HEK293 (cell line): Measurements from ENCODE around the gene BCL6B.

Experiments
- BCL6B ChIP-seq: fragments of 450-650 bp; formaldehyde crosslinking; IDR thresholded peaks from 2 replicates; pipeline ENCODE4 v1.5.1; 2017; ENCODE audit warnings: missing biosample characterization, missing genetic modification characterization
- HOXC10 ChIP-seq: sonication (generic); formaldehyde crosslinking; IDR thresholded peaks from 2 replicates; pipeline ENCODE4 v1.8.1; 2023; ENCODE audit warnings: mild to moderate bottlenecking, missing genetic modification reagents
- HOXD13 ChIP-seq: sonication (generic); formaldehyde crosslinking; IDR thresholded peaks from 2 replicates; pipeline ENCODE4 v1.8.0; 2022; ENCODE audit warnings: missing genetic modification reagents, borderline replicate concordance
- KLF8 ChIP-seq: fragments of 450-650 bp; formaldehyde crosslinking; IDR thresholded peaks from 2 replicates; pipeline ENCODE4 v1.5.1; 2016; ENCODE audit warnings: missing biosample characterization, missing genetic modification characterization
- PRDM1 ChIP-seq: fragments of 450-650 bp; formaldehyde crosslinking; IDR thresholded peaks from 2 replicates; pipeline ENCODE4; 2016; ENCODE audit warnings: missing biosample characterization, missing genetic modification characterization
- REPIN1 ChIP-seq: fragments of 450-650 bp; formaldehyde crosslinking; IDR thresholded peaks from 2 replicates; pipeline ENCODE4 v1.5.1; 2017; ENCODE audit warnings: missing biosample characterization, missing genetic modification characterization, low read depth
- TCF7L2 ChIP-seq: IDR thresholded peaks from 2 replicates; pipeline ENCODE4 v1.6.1; 2011; ENCODE audit warnings: low read depth, mild to moderate bottlenecking, inconsistent platforms, low read length, moderate library complexity, borderline replicate concordance
- TRIM28 ChIP-seq: IDR thresholded peaks from 2 replicates; pipeline ENCODE4 v1.6.1; 2011; ENCODE audit warnings: low read length, control low read depth, borderline replicate concordance
- YY1 ChIP-seq: fragments of 450-650 bp; formaldehyde crosslinking; IDR thresholded peaks from 2 replicates; pipeline ENCODE4 v1.5.1; 2018; ENCODE audit warnings: missing biosample characterization, missing genetic modification characterization
- YY2 ChIP-seq: fragments of 450-650 bp; formaldehyde crosslinking; IDR thresholded peaks from 2 replicates; pipeline ENCODE4 v1.5.1; 2016; ENCODE audit warnings: missing biosample characterization, missing genetic modification characterization
- ZBTB17 ChIP-seq: fragments of 450-650 bp; formaldehyde crosslinking; IDR thresholded peaks from 2 replicates; pipeline ENCODE4 v1.5.1; 2016; ENCODE audit warnings: missing biosample characterization, missing genetic modification characterization
- ZBTB20 ChIP-seq: fragments of 450-650 bp; formaldehyde crosslinking; IDR thresholded peaks from 2 replicates; pipeline ENCODE4 v1.5.1; 2016; ENCODE audit warnings: missing biosample characterization, missing genetic modification characterization
- ZBTB44 ChIP-seq: fragments of 450-650 bp; IDR thresholded peaks from 2 replicates; pipeline ENCODE4 v1.5.1; 2018; ENCODE audit warnings: missing biosample characterization, mild to moderate bottlenecking, missing genetic modification characterization
- ZNF132 ChIP-seq: fragments of 450-650 bp; formaldehyde crosslinking; IDR thresholded peaks from 2 replicates; pipeline ENCODE4 v1.5.1; 2017; ENCODE audit warnings: missing biosample characterization, missing genetic modification characterization, borderline replicate concordance
- ZNF2 ChIP-seq: fragments of 450-650 bp; formaldehyde crosslinking; IDR thresholded peaks from 2 replicates; pipeline ENCODE4 v1.5.1; 2016; ENCODE audit warnings: missing biosample characterization, missing genetic modification characterization
- ZNF202 ChIP-seq: fragments of 450-650 bp; formaldehyde crosslinking; IDR thresholded peaks from 2 replicates; pipeline ENCODE4 v1.5.1; 2016; ENCODE audit warnings: missing biosample characterization, missing genetic modification characterization, borderline replicate concordance
- ZNF214 ChIP-seq: fragments of 450-650 bp; formaldehyde crosslinking; IDR thresholded peaks from 2 replicates; pipeline ENCODE4 v1.5.1; 2017; ENCODE audit warnings: missing biosample characterization, mild to moderate bottlenecking, missing genetic modification characterization, borderline replicate concordance
- ZNF223 ChIP-seq: fragments of 450-650 bp; formaldehyde crosslinking; IDR thresholded peaks from 2 replicates; pipeline ENCODE4 v1.5.1; 2016; ENCODE audit warnings: missing biosample characterization, missing genetic modification characterization
- ZNF24 ChIP-seq: fragments of 450-650 bp; formaldehyde crosslinking; IDR thresholded peaks from 2 replicates; pipeline ENCODE4 v1.5.1; 2016; ENCODE audit warnings: missing biosample characterization, missing genetic modification characterization
- ZNF449 ChIP-seq: fragments of 450-650 bp; formaldehyde crosslinking; IDR thresholded peaks from 2 replicates; pipeline ENCODE4 v1.5.1; 2017; ENCODE audit warnings: missing biosample characterization, mild to moderate bottlenecking, missing genetic modification characterization, moderate library complexity
- ZNF501 ChIP-seq: fragments of 450-650 bp; formaldehyde crosslinking; IDR thresholded peaks from 2 replicates; pipeline ENCODE4 v1.5.1; 2016; ENCODE audit warnings: missing biosample characterization, missing genetic modification characterization
- ZNF544 ChIP-seq: fragments of 450-650 bp; formaldehyde crosslinking; IDR thresholded peaks from 2 replicates; pipeline ENCODE4 v1.5.0; 2017; ENCODE audit warnings: missing biosample characterization, missing genetic modification characterization
- ZNF580 ChIP-seq: fragments of 450-650 bp; formaldehyde crosslinking; IDR thresholded peaks from 2 replicates; pipeline ENCODE4 v1.5.1; 2016; ENCODE audit warnings: missing biosample characterization, missing genetic modification characterization
- ZNF747 ChIP-seq: fragments of 450-650 bp; formaldehyde crosslinking; IDR thresholded peaks from 2 replicates; pipeline ENCODE4 v1.5.1; 2016; ENCODE audit warnings: missing biosample characterization, missing genetic modification characterization
- ZNF830 ChIP-seq: fragments of 450-650 bp; IDR thresholded peaks from 2 replicates; pipeline ENCODE4 v1.5.0; 2018; ENCODE audit warnings: missing biosample characterization, missing genetic modification characterization, low read depth, mild to moderate bottlenecking, moderate library complexity
- ZSCAN30 ChIP-seq: fragments of 450-650 bp; IDR thresholded peaks from 2 replicates; pipeline ENCODE4 v1.5.1; 2018; ENCODE audit warnings: missing biosample characterization, mild to moderate bottlenecking, missing genetic modification characterization, moderate library complexity
- TF ChIP-seq, protein P1 (sequence below): fragments of 450-650 bp; formaldehyde crosslinking; IDR thresholded peaks from 2 replicates; pipeline ENCODE4 v1.5.1; 2016; ENCODE audit warnings: missing biosample characterization, missing genetic modification characterization
- TF ChIP-seq, protein P2 (sequence below): fragments of 450-650 bp; formaldehyde crosslinking; IDR thresholded peaks from 2 replicates; pipeline ENCODE4 v1.5.1; 2016; ENCODE audit warnings: missing biosample characterization, missing genetic modification characterization
- TF ChIP-seq, protein P3 (sequence below): fragments of 450-650 bp; formaldehyde crosslinking; IDR thresholded peaks from 2 replicates; pipeline ENCODE4 v1.5.1; 2016; ENCODE audit warnings: missing biosample characterization, missing genetic modification characterization
- TF ChIP-seq, protein P4 (sequence below): fragments of 450-650 bp; formaldehyde crosslinking; IDR thresholded peaks from 2 replicates; pipeline ENCODE4 v1.5.1; 2017; ENCODE audit warnings: missing biosample characterization, missing genetic modification characterization

The BCL6B gene

DNA sequence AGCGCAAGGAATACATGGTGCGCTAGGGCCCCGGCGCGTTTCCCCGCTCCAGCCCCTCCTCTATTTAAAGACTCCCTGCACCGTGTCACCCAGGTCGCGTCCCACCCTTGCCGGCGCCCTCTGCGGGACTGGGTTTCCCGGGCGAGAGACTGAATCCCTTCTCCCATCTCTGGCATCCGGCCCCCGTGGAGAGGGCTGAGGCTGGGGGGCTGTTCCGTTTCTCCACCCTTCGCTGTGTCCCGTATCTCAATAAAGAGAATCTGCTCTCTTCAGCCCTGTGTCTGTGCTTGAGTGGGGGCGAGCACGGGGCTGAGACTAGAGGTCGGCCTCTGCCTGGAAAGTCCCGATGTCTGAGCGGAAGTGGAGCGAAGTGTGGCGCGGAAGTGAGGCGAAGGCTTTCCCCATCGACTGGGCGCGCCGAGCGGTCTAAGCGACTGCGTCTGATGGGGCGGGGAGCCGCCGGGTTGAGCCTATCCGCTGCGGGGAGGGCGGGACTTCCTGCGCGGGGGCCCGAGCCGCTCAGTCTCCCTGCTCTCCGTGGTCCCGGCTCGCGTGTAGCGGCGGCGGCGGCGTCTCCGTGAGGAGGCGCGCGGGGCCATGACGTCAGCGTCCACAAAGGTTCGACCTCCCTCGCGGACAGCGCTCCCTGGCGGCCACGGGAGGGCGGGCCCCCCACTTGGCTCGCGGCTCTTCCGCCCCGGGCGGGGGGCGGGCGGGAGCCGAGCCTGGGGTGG, 8.4 kb upstream of the BCL6B start (continued):
- TF ChIP-seq, protein P1, sequence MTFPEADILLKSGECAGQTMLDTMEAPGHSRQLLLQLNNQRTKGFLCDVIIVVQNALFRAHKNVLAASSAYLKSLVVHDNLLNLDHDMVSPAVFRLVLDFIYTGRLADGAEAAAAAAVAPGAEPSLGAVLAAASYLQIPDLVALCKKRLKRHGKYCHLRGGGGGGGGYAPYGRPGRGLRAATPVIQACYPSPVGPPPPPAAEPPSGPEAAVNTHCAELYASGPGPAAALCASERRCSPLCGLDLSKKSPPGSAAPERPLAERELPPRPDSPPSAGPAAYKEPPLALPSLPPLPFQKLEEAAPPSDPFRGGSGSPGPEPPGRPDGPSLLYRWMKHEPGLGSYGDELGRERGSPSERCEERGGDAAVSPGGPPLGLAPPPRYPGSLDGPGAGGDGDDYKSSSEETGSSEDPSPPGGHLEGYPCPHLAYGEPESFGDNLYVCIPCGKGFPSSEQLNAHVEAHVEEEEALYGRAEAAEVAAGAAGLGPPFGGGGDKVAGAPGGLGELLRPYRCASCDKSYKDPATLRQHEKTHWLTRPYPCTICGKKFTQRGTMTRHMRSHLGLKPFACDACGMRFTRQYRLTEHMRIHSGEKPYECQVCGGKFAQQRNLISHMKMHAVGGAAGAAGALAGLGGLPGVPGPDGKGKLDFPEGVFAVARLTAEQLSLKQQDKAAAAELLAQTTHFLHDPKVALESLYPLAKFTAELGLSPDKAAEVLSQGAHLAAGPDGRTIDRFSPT (tag by site-specific recombination), result no peak
- TF ChIP-seq YY1 (tag by site-specific recombination), result no peak
- no peak for TF ChIP-seq BCL6B (tag by site-specific recombination)
- TF ChIP-seq, protein P2, sequence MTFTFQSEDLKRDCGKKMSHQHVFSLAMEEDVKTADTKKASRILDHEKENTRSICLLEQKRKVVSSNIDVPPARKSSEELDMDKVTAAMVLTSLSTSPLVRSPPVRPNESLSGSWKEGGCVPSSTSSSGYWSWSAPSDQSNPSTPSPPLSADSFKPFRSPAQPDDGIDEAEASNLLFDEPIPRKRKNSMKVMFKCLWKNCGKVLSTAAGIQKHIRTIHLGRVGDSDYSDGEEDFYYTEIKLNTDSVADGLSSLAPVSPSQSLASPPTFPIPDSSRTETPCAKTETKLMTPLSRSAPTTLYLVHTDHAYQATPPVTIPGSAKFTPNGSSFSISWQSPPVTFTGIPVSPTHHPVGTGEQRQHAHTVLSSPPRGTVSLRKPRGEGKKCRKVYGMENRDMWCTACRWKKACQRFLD (tag by site-specific recombination), result no peak
- peak; percentile 83; the same call in 1 of the 2 replicates for TF ChIP-seq KLF8 (tag by site-specific recombination)
- TF ChIP-seq, protein P3, sequence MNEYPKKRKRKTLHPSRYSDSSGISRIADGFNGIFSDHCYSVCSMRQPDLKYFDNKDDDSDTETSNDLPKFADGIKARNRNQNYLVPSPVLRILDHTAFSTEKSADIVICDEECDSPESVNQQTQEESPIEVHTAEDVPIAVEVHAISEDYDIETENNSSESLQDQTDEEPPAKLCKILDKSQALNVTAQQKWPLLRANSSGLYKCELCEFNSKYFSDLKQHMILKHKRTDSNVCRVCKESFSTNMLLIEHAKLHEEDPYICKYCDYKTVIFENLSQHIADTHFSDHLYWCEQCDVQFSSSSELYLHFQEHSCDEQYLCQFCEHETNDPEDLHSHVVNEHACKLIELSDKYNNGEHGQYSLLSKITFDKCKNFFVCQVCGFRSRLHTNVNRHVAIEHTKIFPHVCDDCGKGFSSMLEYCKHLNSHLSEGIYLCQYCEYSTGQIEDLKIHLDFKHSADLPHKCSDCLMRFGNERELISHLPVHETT, result no peak
- no peak for TF ChIP-seq ZNF2 (tag by site-specific recombination)
- TF ChIP-seq TRIM28, result no peak
- no peak for TF ChIP-seq REPIN1 (tag by site-specific recombination)
- TF ChIP-seq ZSCAN30 (tag by site-specific recombination), result peak; percentile 44; the same call in 1 of the 2 replicates
- TF ChIP-seq PRDM1 (tag by site-specific recombination), result peak; percentile 37; the same call in 1 of the 2 replicates
- TF ChIP-seq HOXD13 (CRISPR knock-in tag), result no peak
- TF ChIP-seq ZNF24 (tag by site-specific recombination), result no peak
- TF ChIP-seq YY2 (tag by site-specific recombination), result no peak
- no peak for TF ChIP-seq ZNF214 (tag by site-specific recombination)
- TF ChIP-seq ZNF580, result no peak
- TF ChIP-seq ZNF830 (tag by site-specific recombination), result no peak
- TF ChIP-seq ZNF747 (tag by site-specific recombination), result no peak
- TF ChIP-seq TCF7L2, result no peak
- TF ChIP-seq ZNF544 (tag by site-specific recombination), result no peak
- no peak for TF ChIP-seq ZNF132
- peak; percentile 49; the same call in 1 of the 2 replicates for TF ChIP-seq ZNF501 (tag by site-specific recombination)
- TF ChIP-seq ZBTB44 (tag by site-specific recombination), result no peak
- no peak for TF ChIP-seq ZNF202 (tag by site-specific recombination)
- no peak for TF ChIP-seq HOXC10 (CRISPR knock-in tag)
- no peak for TF ChIP-seq ZNF223 (tag by site-specific recombination)
- TF ChIP-seq ZBTB20, result peak; percentile 90
- TF ChIP-seq, protein P4, sequence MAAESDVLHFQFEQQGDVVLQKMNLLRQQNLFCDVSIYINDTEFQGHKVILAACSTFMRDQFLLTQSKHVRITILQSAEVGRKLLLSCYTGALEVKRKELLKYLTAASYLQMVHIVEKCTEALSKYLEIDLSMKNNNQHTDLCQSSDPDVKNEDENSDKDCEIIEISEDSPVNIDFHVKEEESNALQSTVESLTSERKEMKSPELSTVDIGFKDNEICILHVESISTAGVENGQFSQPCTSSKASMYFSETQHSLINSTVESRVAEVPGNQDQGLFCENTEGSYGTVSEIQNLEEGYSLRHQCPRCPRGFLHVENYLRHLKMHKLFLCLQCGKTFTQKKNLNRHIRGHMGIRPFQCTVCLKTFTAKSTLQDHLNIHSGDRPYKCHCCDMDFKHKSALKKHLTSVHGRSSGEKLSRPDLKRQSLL (tag by site-specific recombination), result peak; percentile 57; the same call in 1 of the 2 replicates
- no peak for TF ChIP-seq ZNF449 (tag by site-specific recombination)
- peak; percentile 98 for TF ChIP-seq ZBTB17
